MCF 10A (cell line): ENCODE measurements around the gene MAML1. TPM values are rescaled to one million over a fixed set of nuclear protein-coding genes. Genes with fewer than 3 reads are reported as not detected.

Source experiments
- BruUV-seq: library from RNA; stranded (reverse); fragments of 400-500 nt; replicated peaks from 2 replicates; lab custom pipeline; 2021; lab: Mats Ljungman, UMichigan
- CTCF ChIA-PET: fragments of 300-600 bp; sonication (Branson Sonifier 250); formaldehyde crosslinking; extraction: SDS; loops from one replicate; lab custom pipeline; 2021; ENCODE audit warnings: antibody characterized with exemption, inconsistent platforms; lab: Yijun Ruan, JAX
- POLR2A ChIA-PET: fragments of 300-600, 350-650 bp; sonication (Branson Sonifier 250); formaldehyde crosslinking; extraction: SDS; loops from one replicate; lab custom pipeline; 2020; ENCODE audit warnings: antibody characterized with exemption, inconsistent platforms; lab: Yijun Ruan, JAX
- DNase-seq: peaks from one replicate; pipeline ENCODE4 v3.0.0-alpha.2; 2018; ENCODE audit not compliant: unreplicated experiment
- H3K27ac Mint-ChIP-seq: one replicate; pipeline ENCODE4 v1.8.0; 2022; ENCODE audit warnings: mild to moderate bottlenecking, low read depth, mixed read lengths; ENCODE audit not compliant: unreplicated experiment
- H3K27me3 Mint-ChIP-seq: one replicate; pipeline ENCODE4 v1.8.0; 2022; ENCODE audit warnings: mixed read lengths; ENCODE audit not compliant: insufficient read depth, unreplicated experiment
- H3K36me3 Mint-ChIP-seq: one replicate; pipeline ENCODE4 v1.8.0; 2022; ENCODE audit warnings: mild to moderate bottlenecking, moderate library complexity, mixed read lengths; ENCODE audit not compliant: insufficient read depth, unreplicated experiment
- H3K4me1 Mint-ChIP-seq: one replicate; pipeline ENCODE4 v1.8.0; 2022; ENCODE audit warnings: mixed read lengths; ENCODE audit not compliant: insufficient read depth, unreplicated experiment
- H3K4me3 Mint-ChIP-seq: one replicate; pipeline ENCODE4 v1.8.0; 2022; ENCODE audit warnings: mild to moderate bottlenecking, moderate library complexity, mixed read lengths; ENCODE audit not compliant: unreplicated experiment
- H3K9me3 Mint-ChIP-seq: one replicate; pipeline ENCODE4 v1.8.0; 2022; ENCODE audit warnings: mixed read lengths; ENCODE audit not compliant: unreplicated experiment
- intact Hi-C: fragments of 100-400 bp; cut with micrococcal nuclease; formaldehyde crosslinking; loops from 2 replicates; pipeline ENCODE4 v1.14.1; 2022
- total RNA-seq: library from RNA; stranded (reverse); gene quantifications from 2 replicates; pipeline ENCODE4 v1.2.3, GENCODE V29; 2022
- TF ChIP-seq, protein P1 (sequence below): fragments of 200-600 bp; IDR thresholded peaks from one replicate; pipeline ENCODE4 v1.8.0; 2022; ENCODE audit warnings: antibody characterized with exemption, mild to moderate bottlenecking; ENCODE audit not compliant: unreplicated experiment

The MAML1 gene
- total RNA-seq, 1 experiment from 2014 or later = 38.4 TPM

DNA sequence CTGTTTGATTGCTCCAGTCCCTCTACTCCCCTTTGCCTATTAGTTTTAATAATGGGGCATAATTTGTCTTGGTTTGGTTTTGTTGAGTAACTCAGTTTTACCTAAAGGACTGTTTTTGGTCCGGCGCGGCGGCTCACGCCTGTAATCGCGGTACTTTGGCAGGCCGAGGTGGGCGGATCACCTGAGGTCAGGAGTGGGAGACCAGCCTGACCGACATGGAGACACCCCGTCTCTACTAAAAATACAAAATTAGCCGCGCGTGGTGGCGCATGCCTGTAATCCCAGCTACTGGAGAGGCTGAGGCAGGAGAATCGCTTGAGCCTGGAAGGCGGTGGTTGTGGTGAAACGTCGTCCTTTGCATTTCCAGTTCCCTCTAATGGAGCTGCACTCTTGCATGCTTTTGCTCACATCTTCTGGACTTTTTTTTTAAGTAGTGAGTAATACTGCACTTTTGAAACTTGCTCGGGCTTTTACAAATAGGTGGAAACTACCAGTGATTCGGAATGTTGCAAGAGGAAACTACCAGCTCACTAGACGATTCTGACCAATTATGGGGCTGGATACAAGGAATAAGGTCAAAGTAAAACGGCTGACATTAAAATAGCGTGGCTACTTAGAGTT, 721 bp upstream of the MAML1 start:
- peaks cover 60% of the 10 kb centered on the region for H3K36me3 Mint-ChIP-seq
- intact Hi-C loops = loop anchor here (1.0 to 5.0 kb wide), 3 partner anchors 33 to 70 kb away; partner anchors contain the start of gene CANX
- TF ChIP-seq, protein P1, sequence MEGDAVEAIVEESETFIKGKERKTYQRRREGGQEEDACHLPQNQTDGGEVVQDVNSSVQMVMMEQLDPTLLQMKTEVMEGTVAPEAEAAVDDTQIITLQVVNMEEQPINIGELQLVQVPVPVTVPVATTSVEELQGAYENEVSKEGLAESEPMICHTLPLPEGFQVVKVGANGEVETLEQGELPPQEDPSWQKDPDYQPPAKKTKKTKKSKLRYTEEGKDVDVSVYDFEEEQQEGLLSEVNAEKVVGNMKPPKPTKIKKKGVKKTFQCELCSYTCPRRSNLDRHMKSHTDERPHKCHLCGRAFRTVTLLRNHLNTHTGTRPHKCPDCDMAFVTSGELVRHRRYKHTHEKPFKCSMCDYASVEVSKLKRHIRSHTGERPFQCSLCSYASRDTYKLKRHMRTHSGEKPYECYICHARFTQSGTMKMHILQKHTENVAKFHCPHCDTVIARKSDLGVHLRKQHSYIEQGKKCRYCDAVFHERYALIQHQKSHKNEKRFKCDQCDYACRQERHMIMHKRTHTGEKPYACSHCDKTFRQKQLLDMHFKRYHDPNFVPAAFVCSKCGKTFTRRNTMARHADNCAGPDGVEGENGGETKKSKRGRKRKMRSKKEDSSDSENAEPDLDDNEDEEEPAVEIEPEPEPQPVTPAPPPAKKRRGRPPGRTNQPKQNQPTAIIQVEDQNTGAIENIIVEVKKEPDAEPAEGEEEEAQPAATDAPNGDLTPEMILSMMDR = no peak
- ChIA-PET POLR2A (interaction anchor here (0.5 to 6.9 kb wide), 48 partner anchors 8 to 906 kb away, joined by 3 to 137 read pairs (median 4); partner anchors contain the start of genes CANX, CBY3, HNRNPH1 and LTC4S), CTCF (interaction anchor here (0.6 to 0.8 kb wide), 4 partner anchors 10 to 1013 kb away, joined by 3 to 4 read pairs (median 3); no protein-coding TSS in a partner anchor)
- peaks cover 19% of the 10 kb centered on the region for H3K4me1 Mint-ChIP-seq
- BruUV-seq = TSS peak; percentile 68
- peak overlapping the region; percentile 58 for H3K27ac Mint-ChIP-seq
- H3K27me3 Mint-ChIP-seq = no peaks in the 10 kb centered on the region
- peak; percentile 93 for DNase-seq
- peak overlapping the region; percentile 91 for H3K4me3 Mint-ChIP-seq
- no peaks in the 10 kb centered on the region for H3K9me3 Mint-ChIP-seq

DNA sequence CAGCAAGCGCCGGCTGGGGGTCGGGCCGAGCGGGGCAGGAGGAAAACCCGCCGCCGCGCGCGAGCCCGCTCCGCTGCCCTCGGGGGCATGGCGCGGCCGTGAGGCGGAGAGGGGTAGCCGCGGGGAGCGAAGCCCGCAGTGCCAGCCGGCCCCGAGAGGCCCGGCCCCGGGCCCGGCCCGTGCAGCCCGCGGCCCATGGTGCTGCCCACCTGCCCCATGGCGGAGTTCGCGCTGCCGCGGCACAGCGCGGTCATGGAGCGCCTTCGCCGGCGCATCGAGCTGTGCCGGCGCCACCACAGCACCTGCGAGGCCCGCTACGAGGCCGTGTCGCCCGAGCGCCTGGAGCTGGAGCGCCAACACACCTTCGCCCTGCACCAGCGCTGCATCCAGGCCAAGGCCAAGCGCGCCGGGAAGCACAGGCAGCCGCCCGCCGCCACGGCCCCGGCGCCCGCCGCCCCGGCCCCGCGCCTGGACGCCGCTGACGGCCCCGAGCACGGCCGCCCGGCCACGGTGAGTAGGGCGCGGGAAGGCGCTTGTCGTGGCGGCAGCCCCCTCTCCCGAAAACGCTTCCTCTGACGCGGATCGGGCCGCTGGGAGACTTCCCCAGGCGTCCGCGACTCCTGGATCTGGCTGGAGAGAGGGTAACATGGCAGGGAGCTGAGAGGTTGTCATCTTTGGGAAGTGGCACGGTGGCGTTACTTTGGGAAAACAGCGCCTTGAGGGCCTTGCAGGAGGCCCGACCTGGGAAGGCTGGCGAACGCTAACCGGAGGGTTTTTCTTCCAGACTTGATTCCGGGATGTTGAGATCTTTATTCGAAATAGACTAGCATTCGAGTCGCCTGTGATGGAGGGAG, 523 bp downstream of the MAML1 start:
- H3K27me3 Mint-ChIP-seq = no peaks in the 10 kb centered on the region
- peak overlapping the region; percentile 91 for H3K4me3 Mint-ChIP-seq
- peak overlapping the region; percentile 58 for H3K27ac Mint-ChIP-seq
- TF ChIP-seq, protein P1 = no peak
- no peaks in the 10 kb centered on the region for H3K9me3 Mint-ChIP-seq
- peaks cover 24% of the 10 kb centered on the region for H3K4me1 Mint-ChIP-seq
- peak; percentile 62 for DNase-seq
- no TSS peak for BruUV-seq
- intact Hi-C loops = loop anchor here (1.0 to 5.0 kb wide), 3 partner anchors 34 to 71 kb away; partner anchors contain the start of gene CANX
- ChIA-PET CTCF (interaction anchor here (0.8 kb wide), 1 partner anchor 9 kb away, joined by 3 read pairs; no protein-coding TSS in a partner anchor), POLR2A (interaction anchor here (0.5 to 6.9 kb wide), 38 partner anchors 10 to 180 kb away, joined by 3 to 137 read pairs (median 5); partner anchors contain the start of genes CANX, CBY3, HNRNPH1 and LTC4S)
- H3K36me3 Mint-ChIP-seq = peaks cover 53% of the 10 kb centered on the region

DNA sequence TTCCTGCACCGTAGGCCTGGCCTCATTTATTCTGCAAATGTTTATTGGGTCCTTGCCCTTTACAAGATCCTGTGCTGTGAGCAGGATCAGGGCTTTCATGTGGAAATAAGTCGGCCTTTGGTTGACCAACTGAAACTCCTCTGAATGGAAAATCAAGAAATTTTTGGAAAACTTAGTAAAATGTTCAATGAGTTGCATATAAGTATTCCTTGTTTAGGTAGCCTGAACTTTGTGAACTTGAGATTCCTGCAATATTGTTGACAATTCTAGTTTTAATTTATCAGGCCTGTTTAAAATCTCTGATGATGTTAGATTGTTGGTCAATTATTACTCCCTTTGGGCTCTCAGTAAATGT, 1.1 kb downstream of the MAML1 start:
- peaks cover 30% of the 10 kb centered on the region for H3K4me1 Mint-ChIP-seq
- TF ChIP-seq, protein P1 = no peak
- no peaks in the 10 kb centered on the region for H3K27me3 Mint-ChIP-seq
- BruUV-seq = TSS peak; percentile 0
- H3K9me3 Mint-ChIP-seq = no peaks in the 10 kb centered on the region
- H3K36me3 Mint-ChIP-seq = peaks cover 53% of the 10 kb centered on the region
- peak overlapping the region; percentile 58 for H3K27ac Mint-ChIP-seq
- H3K4me3 Mint-ChIP-seq = peak overlapping the region; percentile 91
- CTCF ChIA-PET = interaction anchor here (0.8 kb wide), 1 partner anchor 10 kb away, joined by 3 read pairs; no protein-coding TSS in a partner anchor
- intact Hi-C loops = loop anchor here (2.0 to 5.0 kb wide), 2 partner anchors 35 to 71 kb away; partner anchors contain the start of gene CANX
- no peak for DNase-seq
- POLR2A ChIA-PET = interaction anchor here (0.6 to 6.9 kb wide), 18 partner anchors 9 to 173 kb away, joined by 3 to 137 read pairs (median 12); partner anchors contain the start of genes CANX, HNRNPH1, LTC4S and MGAT4B
